ENCODE data around the gene DLX2.

DLX2 gene

DNA sequence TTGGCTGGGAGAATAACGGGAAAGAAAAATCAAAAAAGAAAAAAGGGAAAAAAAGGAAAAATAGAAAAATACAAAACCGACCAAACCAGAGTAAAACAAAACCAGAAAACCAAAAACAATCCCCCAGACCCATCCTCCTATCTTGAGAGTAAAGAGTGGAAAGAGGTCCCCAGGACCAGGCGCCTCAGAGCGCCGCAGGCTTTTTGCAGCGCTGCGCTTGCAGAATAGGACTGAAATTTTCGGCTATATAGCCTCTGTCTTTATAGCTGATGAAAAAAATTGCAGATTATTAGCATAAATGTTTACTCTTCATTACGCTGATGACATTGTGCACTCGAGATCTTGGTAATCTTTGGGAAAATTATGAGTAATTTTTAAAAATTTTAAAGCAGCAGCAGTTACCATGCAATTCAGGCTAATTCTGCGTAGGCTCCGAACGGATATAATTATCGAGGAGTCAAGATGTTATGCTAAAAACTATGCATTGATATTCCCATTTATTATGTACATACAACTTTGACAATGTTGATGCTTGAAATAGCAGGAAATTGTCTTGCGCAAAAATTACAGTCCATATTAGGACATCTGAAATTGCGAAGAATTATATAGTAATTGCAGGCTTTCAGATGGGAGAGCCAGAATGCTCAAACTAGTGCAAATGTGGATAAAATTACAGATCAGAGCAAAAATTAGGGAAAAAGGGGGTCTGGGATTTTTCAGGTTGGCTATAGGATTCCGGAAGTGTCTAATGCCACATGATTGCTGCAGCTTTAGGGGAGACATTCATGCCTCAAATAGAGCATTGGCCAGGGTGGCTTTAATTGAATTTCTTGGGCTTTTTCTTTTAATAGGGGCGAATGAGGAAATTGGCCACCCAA lies 9.0 kb downstream of the DLX2 start:
- no peak for DNase-seq

DNA sequence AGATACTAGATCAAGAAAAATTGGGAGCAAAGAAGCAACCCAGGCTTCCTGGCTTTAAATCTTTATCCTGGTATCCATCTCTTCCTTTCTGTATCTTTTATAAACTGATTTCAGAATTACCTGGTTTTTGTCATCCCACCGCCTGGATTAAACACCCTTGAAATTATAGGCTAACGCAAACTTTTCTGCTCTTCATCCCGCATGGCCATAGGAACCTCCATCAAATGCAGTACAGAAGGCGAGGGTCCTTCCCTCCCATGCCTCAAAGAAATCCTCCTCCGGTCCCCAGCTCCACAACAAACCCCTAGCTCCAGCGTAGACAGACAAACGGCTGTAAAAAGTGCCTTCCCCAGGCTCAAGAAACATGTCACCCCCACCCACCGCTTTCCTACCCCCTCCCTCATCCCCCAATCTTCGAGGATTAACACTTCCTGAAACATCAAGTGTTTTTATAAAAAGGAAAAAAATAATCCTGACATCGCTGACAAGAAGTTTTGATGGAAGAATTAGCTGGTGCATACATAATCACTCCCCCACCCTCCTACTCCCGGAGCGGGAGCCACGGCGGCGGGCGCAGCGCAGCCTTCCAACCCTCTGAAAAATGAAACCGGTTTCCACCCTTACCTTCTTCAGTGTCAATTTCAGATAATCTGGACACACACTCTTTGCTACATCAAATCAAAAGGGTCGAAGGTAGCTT lies 9.8 kb downstream of the DLX2 start:
- no peak for DNase-seq

- no peak for DNase-seq
Measured at GRCh38 chr2:172091761-172092566, 10.7 kb downstream of the DLX2 start.

DNA sequence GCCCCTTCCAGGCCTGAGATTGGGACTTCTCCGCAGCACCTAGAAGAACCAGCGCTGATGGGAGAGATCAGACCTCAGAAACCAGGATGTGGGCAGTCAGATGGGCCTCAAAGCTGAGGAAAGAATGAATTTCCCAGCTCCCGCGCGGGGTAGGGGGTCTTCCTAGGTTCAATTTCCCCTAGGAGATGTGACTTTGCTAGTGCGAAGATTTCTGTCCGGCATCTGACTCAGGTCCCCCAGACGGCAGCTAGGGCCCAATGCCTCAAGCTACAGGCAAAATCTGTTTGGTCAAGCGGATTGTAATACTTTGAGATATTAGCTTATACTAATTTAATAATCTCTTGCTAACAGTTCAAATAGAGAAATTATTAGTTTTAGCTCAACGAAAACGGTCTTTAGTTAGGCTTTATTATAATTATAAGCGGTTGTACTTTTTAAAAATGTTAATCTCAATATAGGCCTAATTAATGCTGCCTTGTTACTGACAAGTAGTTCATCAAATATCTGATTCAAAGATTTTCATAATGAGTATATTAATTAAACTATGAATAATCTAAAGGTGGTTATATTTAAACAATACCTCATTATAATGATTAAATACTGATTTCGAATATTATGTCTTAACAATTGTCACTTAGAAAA lies 11.6 kb downstream of the DLX2 start:
- no peak for DNase-seq

DNA sequence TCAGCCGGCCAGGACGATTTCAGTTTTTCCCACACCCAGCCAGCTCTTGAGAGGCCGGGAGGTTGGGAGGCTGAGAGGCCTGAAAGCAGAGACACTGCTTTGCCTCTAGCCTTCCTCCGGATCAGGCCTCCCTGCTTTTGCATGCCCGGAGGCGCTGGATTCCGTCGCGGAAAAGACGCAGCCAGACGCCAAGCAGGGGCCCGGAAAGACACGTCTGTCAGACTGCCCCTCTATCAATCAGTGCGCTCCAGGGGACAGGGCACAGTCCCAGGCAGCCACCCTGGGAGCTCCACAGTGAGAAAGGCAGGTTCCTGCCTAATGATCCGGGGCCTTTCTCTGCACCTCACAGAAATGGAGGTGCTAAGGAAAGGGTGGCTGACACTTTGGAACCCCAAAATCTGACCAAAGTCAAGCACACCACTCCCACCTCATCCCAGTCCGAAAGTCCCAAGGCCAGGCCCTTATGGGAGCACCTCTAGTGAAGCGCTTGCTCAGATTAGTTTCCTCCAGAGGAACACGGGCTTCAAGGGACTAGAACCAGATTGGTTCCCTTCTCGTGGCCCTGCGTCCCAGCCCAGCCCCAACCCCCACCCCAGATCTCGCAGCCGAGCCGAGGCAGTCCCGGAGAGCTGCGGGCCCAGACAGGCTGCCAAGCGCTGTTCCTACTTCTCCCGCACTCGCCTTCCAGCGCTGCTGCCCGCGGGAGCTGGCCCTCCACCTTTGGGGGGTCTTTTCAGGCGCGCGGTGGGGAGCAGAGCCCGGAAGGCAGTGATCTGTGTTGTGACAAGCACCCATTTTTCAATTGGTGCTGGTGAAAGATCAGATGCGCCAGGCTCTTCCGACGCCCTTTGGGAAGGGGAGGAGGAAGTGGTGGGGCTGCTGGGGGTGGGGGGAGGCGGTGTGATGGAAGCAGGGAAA lies 12.4 kb downstream of the DLX2 start:
- no peak for DNase-seq

- no peak for DNase-seq
Measured at GRCh38 chr2:172089633-172090032, 13.1 kb downstream of the DLX2 start.

- no peak for DNase-seq
Measured at GRCh38 chr2:172089005-172089504, 13.6 kb downstream of the DLX2 start.

DNA sequence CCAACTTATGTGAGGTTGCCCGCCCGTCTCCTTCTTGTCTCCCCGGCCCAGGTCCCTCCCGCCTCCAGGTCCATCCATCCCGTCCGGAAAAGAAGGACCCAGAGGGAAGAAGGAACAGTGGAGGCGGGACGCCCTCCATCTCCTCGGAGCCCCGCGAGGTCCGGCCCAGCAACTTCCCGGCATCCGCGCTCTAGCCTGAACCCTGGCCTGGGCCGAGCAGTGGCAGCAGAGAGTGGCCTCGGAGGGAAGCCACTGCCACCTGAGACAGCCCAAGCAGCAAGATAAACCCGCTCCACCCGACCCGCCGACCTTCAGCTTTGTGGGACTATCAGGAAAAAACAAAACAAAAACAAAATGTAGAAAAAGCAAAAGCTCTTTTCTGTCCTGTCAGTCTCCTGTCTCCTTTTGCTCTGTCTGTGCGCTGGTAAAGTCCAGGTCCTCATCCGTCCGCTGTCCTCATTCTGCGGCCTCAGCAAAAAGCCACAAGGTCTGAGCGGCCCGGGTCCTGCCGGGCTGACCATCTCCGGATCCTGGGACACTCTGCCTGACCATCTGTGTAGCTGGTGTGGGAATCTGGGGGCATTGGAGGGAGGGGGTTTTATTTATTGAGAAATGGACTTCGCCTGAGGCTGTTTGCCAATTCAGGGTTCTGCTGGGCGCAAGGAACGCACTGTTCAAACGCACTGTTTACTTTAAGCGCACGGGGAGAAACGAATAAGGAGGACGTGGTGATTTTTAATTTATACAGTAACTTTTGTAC lies 14.3 kb downstream of the DLX2 start:
- no peak for DNase-seq

- DNase-seq: no peak
Measured at GRCh38 chr2:172087780-172088244, 14.9 kb downstream of the DLX2 start.

DNA sequence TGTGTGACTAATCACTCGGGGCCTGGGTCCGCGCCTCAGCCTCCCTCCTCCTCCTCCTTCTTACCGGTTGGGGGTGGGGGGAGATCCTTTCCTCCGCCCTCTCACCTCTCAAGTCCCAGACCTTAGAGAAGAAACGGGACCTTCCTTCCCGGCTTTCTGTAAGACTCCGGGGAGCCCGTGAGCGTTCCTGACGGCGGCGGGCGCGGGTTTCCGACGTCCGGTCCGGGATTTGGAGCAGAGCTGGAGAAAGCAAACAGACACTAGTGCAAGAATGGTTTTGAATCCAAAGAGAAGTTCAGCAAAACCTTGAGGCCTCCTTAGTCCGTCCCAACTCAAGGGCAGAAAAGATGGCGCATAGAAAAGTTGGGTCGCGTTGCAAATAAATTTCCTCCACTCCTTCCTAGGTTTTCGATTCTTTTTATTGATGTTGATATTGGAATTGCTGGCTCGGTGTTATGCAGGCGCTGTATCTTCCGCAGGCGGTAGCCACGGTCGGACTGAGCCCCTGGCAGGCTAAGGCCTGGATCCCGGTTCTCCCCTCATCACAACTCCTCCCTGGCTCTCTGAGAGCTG lies 15.4 kb downstream of the DLX2 start:
- no peak for DNase-seq

DNA sequence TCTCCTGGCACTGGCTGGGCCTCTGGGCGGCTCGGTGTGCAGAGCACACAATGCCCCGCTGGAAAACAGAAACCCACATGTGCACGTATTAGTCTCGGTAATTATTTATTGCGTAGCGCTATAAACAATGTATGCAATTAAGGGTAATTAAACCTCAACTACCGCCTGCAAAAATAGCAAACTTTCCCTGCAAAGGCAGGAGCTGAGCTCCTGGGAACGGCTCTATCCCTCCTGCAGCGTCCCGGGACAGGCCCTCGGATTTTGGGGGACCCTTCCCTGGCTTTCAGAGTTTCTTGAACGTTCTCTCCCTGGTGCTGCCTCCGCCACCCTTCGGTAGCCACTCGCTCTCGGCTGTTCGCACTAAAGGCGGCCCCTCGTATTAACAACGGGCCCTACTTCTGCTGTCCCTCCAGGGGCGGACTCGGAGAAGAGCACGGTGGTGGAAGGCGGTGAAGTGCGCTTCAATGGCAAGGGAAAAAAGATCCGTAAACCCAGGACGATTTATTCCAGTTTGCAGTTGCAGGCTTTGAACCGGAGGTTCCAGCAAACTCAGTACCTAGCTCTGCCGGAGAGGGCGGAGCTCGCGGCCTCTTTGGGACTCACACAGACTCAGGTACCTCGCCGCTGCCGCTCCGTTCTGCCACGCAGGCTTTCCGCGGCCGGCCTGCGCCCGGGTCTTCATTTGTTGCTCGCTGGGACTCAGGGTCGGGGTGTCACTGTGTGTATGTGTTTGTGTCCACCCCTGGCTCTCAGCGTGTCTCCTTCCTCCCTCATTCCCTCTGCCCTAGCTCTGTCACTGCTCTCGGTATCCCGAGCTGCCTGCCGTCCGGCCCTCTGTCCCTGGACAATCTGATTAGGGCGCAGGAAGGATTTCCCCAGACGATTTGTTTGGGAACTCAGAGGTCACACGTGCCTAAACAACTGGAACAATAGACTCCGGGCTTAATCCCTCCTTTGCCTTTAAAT lies 16.2 kb downstream of the DLX2 start:
- DNase-seq: no peak

DNA sequence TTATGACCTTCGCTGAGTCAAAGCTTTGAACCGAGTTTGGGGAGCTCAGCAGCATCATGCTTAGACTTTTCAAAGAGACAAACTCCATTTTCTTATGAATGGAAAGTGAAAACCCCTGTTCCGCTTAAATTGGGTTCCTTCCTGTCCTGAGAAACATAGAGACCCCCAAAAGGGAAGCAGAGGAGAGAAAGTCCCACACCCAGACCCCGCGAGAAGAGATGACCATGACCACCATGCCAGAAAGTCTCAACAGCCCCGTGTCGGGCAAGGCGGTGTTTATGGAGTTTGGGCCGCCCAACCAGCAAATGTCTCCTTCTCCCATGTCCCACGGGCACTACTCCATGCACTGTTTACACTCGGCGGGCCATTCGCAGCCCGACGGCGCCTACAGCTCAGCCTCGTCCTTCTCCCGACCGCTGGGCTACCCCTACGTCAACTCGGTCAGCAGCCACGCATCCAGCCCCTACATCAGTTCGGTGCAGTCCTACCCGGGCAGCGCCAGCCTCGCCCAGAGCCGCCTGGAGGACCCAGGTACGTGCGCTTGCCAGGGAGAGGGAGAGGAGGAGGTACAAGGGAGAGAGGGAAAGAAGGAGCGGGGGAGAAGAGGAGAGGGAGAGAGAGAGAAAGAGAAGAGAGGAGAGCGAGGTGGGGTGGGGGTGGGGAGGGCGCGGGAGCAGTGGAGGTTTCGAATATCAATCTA lies 17.1 kb downstream of the DLX2 start, which contains the start of gene DLX1:
Gene DLX1 (plus strand): TSS at position 48 of the 700 bp plus-strand sequence. CDS start 171 bp downstream, at position 219.
- no peak for DNase-seq

- DNase-seq: no peak
Measured at GRCh38 chr2:172084645-172085459, 17.8 kb downstream of the DLX2 start.

GRCh38 chr2:172084395-172084644 lies 18.4 kb downstream of the DLX2 start:
- DNase-seq: no peak

DNA sequence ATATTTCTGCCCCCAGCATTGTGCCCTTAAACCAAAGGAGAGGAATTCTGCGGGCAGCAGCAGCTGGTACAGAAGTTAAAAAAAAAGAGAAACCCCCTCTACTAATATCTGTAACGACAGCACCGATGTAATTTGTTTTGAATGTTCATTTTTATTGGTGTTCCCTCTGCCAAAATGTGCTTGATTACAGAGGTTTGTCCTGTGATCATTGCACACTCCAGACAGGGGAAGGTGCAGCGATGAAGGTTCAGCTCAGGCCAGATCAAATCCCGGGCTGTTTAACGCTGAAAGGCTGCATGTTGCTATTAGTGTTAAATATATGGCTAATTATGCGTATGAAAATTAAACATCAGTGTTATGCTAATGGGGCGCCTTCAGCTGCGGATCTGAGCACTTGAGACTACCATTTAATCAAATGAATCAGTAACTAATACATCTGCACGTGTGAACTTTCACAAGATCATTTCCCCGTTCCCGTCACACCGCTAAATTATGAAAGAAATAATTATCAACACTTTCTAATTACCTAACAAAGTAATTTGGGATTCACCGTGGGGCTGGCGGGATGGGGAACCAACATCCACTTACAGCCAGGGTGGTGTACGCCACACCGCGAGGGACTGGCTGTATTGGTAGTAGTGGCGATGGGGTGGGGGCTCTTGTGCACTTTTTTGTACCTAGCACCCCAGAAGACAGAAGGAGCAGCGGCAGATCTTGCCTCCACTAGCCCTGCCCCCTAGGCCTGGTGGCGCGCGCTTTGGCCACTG lies 18.9 kb downstream of the DLX2 start:
- no peak for DNase-seq

- no peak for DNase-seq
Measured at GRCh38 chr2:172082944-172083627, 19.6 kb downstream of the DLX2 start.

Data from activated effector memory CD4-positive, alpha-beta T cell treated with Interleukin-2 at 50 U/mL for 16 hours (primary cell).